GM23338 (cell line): ENCODE data around the gene DHRSX. TPM values are rescaled to one million over a fixed set of nuclear protein-coding genes. Genes with fewer than 3 reads are reported as not detected.

ENCODE experiments used
- ATAC-seq: fragments of 200-7000 bp; cut with Tn5 transposase; 3 replicates; pipeline ENCODE4 v1.9.1; 2020
- DNase-seq: peaks from one replicate; pipeline ENCODE4 v3.0.0-alpha.2; 2015; ENCODE audit warnings: low spot score
- H2AFZ ChIP-seq: fragments of 200-600 bp; sonication (generic); 2 replicates; pipeline ENCODE4 v1.8.0; 2016; ENCODE audit warnings: antibody characterized with exemption, mild to moderate bottlenecking, moderate library complexity
- H3F3A ChIP-seq: fragments of 200-600 bp; sonication (generic); replicated peaks from 2 replicates; pipeline ENCODE4 v1.8.0; 2017; ENCODE audit warnings: antibody characterized with exemption, mixed run types, low read depth
- H3K27ac ChIP-seq: fragments of 200-600 bp; sonication (generic); 2 replicates; pipeline ENCODE4 v1.6.1; 2016; ENCODE audit warnings: low read depth
- H3K27me3 ChIP-seq: fragments of 200-600 bp; sonication (generic); 2 replicates; pipeline ENCODE4 v1.8.0; 2016; ENCODE audit warnings: mild to moderate bottlenecking, mixed run types, moderate library complexity; ENCODE audit not compliant: insufficient read depth
- H3K36me3 ChIP-seq: fragments of 200-600 bp; sonication (generic); 2 replicates; pipeline ENCODE4 v1.8.0; 2016; ENCODE audit warnings: mild to moderate bottlenecking; ENCODE audit not compliant: insufficient read depth
- H3K4me1 ChIP-seq: fragments of 200-600 bp; sonication (generic); 2 replicates; pipeline ENCODE4 v1.8.0; 2016; ENCODE audit warnings: mild to moderate bottlenecking, moderate library complexity; ENCODE audit not compliant: insufficient read depth
- H3K4me2 ChIP-seq: fragments of 200-600 bp; sonication (generic); 2 replicates; pipeline ENCODE4 v1.7.1; 2017; ENCODE audit warnings: mixed run types
- H3K4me3 ChIP-seq: fragments of 200-600 bp; sonication (generic); 2 replicates; pipeline ENCODE4 v1.6.1; 2016; ENCODE audit warnings: mixed run types
- H3K79me2 ChIP-seq: fragments of 200-600 bp; sonication (generic); replicated peaks from 2 replicates; pipeline ENCODE4 v1.8.0; 2017; ENCODE audit warnings: mild to moderate bottlenecking; ENCODE audit not compliant: insufficient read depth
- H3K9me2 ChIP-seq: fragments of 200-600 bp; sonication (generic); 2 replicates; pipeline ENCODE4 v1.8.0; 2017; ENCODE audit not compliant: insufficient read depth
- H4K20me1 ChIP-seq: fragments of 200-600 bp; sonication (generic); replicated peaks from 2 replicates; pipeline ENCODE4 v1.8.0; 2017; ENCODE audit warnings: mild to moderate bottlenecking; ENCODE audit not compliant: insufficient read depth
- H3K27ac Mint-ChIP-seq: 2 replicates; pipeline ENCODE4 v1.8.0; 2020; ENCODE audit warnings: inconsistent platforms, mild to moderate bottlenecking, moderate library complexity, mixed read lengths
- H3K27me3 Mint-ChIP-seq: 3 replicates; pipeline ENCODE4 v1.8.0; 2022; ENCODE audit warnings: low read depth, mild to moderate bottlenecking, moderate library complexity, mixed read lengths, inconsistent platforms; ENCODE audit not compliant: insufficient read depth, poor library complexity
- H3K36me3 Mint-ChIP-seq: 3 replicates; pipeline ENCODE4 v1.8.0; 2021; ENCODE audit warnings: low read depth, mild to moderate bottlenecking, inconsistent platforms, moderate library complexity, mixed read lengths
- H3K4me1 Mint-ChIP-seq: 3 replicates; pipeline ENCODE4 v1.8.0; 2020; ENCODE audit warnings: mild to moderate bottlenecking, inconsistent platforms, mixed read lengths
- H3K4me3 Mint-ChIP-seq: 3 replicates; pipeline ENCODE4 v1.8.0; 2021; ENCODE audit warnings: moderate library complexity, mild to moderate bottlenecking, inconsistent platforms, mixed read lengths
- H3K9me3 Mint-ChIP-seq: 3 replicates; pipeline ENCODE4 v1.8.0; 2020; ENCODE audit warnings: moderate library complexity, mild to moderate bottlenecking, inconsistent platforms, mixed read lengths
- EZH2phosphoT487 ChIP-seq: fragments of 200-600 bp; sonication (generic); IDR thresholded peaks from one replicate; pipeline ENCODE4 v1.8.1; 2018; ENCODE audit warnings: antibody characterized with exemption; ENCODE audit not compliant: unreplicated experiment
- JUNB ChIP-seq: IDR thresholded peaks from one replicate; pipeline ENCODE4 v1.6.1; 2016; ENCODE audit warnings: antibody characterized with exemption; ENCODE audit not compliant: unreplicated experiment
- NANOG ChIP-seq: IDR thresholded peaks from 2 replicates; pipeline ENCODE4 v1.6.1; 2016; ENCODE audit warnings: antibody characterized with exemption, borderline replicate concordance
- ZNF331 ChIP-seq: fragments of 250-450 bp; sonication (Bioruptor Pico); IDR thresholded peaks from 2 replicates; pipeline ENCODE4 v1.5.0; 2020; ENCODE audit warnings: low read depth, mild to moderate bottlenecking, moderate library complexity
- polyA plus RNA-seq: library from polyadenylated mRNA; unstranded; fragments of >200 nt; fragmentation: Nextera tagmentation; extraction: Ambion mirVana; gene quantifications from 2 replicates; pipeline ENCODE4 v1.2.1, GENCODE V29; 2016
- total RNA-seq: library from RNA; depleted of rRNA; stranded (reverse); fragments of >200 nt; shearing (Covaris generic); gene quantifications from 2 replicates; pipeline ENCODE4 v1.2.3, GENCODE V29; 2014
- TF ChIP-seq, protein P1 (sequence below), 2 experiments: fragments of 200-600 bp in 1 of 2; sonication (generic) in 1 of 2; conservative IDR thresholded peaks; 2 replicates each; pipeline versions ENCODE4 v1.5.1 to v1.6.1; 2016 to 2017; ENCODE audit warnings: antibody characterized with exemption in 2 of 2, low read depth in 2 of 2, mild to moderate bottlenecking in 2 of 2, moderate library complexity in 1 of 2
- TF ChIP-seq, protein P2 (sequence below): fragments of 250-450 bp; sonication (Bioruptor Pico); IDR thresholded peaks from 2 replicates; pipeline ENCODE4 v1.5.0; 2020; ENCODE audit warnings: mild to moderate bottlenecking, moderate library complexity
- TF ChIP-seq, protein P3 (sequence below): IDR thresholded peaks from 2 replicates; pipeline ENCODE4 v1.6.1; 2016; ENCODE audit warnings: antibody characterized with exemption

Gene DHRSX
- total and polyA plus RNA-seq, 2 experiments from 2014 or later: 33.9 to 43.0 TPM

DNA sequence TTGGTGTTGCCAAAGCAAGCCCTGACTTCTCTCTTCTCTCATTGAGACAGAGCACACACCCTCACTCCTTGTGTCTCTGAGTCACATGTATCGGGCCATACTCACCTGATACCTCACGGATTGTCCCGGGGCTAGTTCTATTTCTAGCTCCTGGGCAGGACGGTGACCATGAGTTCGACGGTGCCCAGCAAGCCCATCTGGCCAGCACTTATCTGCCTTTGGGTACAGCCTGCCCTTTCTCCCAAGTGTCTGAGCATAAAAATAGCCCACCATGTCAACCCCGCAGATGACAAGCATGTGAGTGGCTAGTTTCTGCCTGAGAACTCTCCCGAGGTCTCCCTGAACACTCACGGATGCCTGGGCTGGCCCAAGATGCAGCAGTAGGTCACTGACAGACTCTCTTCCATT is 158.5 kb downstream of the DHRSX start:
- H3K4me3 ChIP-seq: no peak overlapping the region
- Mint-ChIP-seq H3K27ac (peak overlapping the region; percentile 54; the same call in 1 of the 2 replicates), H3K27me3 (peaks cover 3% of the 10 kb centered on the region), H3K4me1 (peaks cover 8% of the 10 kb centered on the region), H3K9me3 (peaks cover 48% of the 10 kb centered on the region), H3K4me3 (no peak overlapping the region), H3K36me3 (peaks cover 84% of the 10 kb centered on the region)
- no peak overlapping the region for H3K4me2 ChIP-seq
- no peaks in the 10 kb centered on the region for H3F3A ChIP-seq
- no peak for TF ChIP-seq EZH2phosphoT487
- no peak for TF ChIP-seq ZNF331 (CRISPR knock-in tag)
- TF ChIP-seq NANOG: no peak
- TF ChIP-seq, protein P1, sequence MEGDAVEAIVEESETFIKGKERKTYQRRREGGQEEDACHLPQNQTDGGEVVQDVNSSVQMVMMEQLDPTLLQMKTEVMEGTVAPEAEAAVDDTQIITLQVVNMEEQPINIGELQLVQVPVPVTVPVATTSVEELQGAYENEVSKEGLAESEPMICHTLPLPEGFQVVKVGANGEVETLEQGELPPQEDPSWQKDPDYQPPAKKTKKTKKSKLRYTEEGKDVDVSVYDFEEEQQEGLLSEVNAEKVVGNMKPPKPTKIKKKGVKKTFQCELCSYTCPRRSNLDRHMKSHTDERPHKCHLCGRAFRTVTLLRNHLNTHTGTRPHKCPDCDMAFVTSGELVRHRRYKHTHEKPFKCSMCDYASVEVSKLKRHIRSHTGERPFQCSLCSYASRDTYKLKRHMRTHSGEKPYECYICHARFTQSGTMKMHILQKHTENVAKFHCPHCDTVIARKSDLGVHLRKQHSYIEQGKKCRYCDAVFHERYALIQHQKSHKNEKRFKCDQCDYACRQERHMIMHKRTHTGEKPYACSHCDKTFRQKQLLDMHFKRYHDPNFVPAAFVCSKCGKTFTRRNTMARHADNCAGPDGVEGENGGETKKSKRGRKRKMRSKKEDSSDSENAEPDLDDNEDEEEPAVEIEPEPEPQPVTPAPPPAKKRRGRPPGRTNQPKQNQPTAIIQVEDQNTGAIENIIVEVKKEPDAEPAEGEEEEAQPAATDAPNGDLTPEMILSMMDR (conservative IDR thresholded peaks at IDR 0.05; ENCODE audit: low read depth in 2 of 2): no peak
- TF ChIP-seq, protein P2, sequence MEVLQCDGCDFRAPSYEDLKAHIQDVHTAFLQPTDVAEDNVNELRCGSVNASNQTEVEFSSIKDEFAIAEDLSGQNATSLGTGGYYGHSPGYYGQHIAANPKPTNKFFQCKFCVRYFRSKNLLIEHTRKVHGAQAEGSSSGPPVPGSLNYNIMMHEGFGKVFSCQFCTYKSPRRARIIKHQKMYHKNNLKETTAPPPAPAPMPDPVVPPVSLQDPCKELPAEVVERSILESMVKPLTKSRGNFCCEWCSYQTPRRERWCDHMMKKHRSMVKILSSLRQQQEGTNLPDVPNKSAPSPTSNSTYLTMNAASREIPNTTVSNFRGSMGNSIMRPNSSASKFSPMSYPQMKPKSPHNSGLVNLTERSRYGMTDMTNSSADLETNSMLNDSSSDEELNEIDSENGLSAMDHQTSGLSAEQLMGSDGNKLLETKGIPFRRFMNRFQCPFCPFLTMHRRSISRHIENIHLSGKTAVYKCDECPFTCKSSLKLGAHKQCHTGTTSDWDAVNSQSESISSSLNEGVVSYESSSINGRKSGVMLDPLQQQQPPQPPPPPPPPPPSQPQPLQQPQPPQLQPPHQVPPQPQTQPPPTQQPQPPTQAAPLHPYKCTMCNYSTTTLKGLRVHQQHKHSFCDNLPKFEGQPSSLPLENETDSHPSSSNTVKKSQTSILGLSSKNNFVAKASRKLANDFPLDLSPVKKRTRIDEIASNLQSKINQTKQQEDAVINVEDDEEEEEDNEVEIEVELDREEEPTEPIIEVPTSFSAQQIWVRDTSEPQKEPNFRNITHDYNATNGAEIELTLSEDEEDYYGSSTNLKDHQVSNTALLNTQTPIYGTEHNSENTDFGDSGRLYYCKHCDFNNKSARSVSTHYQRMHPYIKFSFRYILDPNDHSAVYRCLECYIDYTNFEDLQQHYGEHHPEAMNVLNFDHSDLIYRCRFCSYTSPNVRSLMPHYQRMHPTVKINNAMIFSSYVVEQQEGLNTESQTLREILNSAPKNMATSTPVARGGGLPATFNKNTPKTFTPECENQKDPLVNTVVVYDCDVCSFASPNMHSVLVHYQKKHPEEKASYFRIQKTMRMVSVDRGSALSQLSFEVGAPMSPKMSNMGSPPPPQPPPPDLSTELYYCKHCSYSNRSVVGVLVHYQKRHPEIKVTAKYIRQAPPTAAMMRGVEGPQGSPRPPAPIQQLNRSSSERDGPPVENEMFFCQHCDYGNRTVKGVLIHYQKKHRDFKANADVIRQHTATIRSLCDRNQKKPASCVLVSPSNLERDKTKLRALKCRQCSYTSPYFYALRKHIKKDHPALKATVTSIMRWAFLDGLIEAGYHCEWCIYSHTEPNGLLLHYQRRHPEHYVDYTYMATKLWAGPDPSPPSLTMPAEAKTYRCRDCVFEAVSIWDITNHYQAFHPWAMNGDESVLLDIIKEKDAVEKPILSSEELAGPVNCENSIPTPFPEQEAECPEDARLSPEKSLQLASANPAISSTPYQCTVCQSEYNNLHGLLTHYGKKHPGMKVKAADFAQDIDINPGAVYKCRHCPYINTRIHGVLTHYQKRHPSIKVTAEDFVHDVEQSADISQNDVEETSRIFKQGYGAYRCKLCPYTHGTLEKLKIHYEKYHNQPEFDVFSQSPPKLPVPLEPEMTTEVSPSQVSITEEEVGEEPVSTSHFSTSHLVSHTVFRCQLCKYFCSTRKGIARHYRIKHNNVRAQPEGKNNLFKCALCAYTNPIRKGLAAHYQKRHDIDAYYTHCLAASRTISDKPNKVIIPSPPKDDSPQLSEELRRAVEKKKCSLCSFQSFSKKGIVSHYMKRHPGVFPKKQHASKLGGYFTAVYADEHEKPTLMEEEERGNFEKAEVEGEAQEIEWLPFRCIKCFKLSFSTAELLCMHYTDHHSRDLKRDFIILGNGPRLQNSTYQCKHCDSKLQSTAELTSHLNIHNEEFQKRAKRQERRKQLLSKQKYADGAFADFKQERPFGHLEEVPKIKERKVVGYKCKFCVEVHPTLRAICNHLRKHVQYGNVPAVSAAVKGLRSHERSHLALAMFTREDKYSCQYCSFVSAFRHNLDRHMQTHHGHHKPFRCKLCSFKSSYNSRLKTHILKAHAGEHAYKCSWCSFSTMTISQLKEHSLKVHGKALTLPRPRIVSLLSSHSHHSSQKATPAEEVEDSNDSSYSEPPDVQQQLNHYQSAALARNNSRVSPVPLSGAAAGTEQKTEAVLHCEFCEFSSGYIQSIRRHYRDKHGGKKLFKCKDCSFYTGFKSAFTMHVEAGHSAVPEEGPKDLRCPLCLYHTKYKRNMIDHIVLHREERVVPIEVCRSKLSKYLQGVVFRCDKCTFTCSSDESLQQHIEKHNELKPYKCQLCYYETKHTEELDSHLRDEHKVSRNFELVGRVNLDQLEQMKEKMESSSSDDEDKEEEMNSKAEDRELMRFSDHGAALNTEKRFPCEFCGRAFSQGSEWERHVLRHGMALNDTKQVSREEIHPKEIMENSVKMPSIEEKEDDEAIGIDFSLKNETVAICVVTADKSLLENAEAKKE (CRISPR knock-in tag): no peak
- TF ChIP-seq, protein P3, sequence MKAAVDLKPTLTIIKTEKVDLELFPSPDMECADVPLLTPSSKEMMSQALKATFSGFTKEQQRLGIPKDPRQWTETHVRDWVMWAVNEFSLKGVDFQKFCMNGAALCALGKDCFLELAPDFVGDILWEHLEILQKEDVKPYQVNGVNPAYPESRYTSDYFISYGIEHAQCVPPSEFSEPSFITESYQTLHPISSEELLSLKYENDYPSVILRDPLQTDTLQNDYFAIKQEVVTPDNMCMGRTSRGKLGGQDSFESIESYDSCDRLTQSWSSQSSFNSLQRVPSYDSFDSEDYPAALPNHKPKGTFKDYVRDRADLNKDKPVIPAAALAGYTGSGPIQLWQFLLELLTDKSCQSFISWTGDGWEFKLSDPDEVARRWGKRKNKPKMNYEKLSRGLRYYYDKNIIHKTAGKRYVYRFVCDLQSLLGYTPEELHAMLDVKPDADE: no peak
- TF ChIP-seq JUNB: no peak
- peaks cover 7% of the 10 kb centered on the region; the same call in 1 of the 2 replicates for H3K4me1 ChIP-seq
- no peaks in the 10 kb centered on the region for H3K27me3 ChIP-seq
- H4K20me1 ChIP-seq: no peaks in the 10 kb centered on the region
- H3K27ac ChIP-seq: no peak overlapping the region
- peaks cover 11% of the 10 kb centered on the region for H3K79me2 ChIP-seq
- no peaks in the 10 kb centered on the region for H3K36me3 ChIP-seq
- H2AFZ ChIP-seq: no peak overlapping the region
- H3K9me2 ChIP-seq: no peaks in the 10 kb centered on the region
- DNase-seq: no peak
- ATAC-seq: no peak
